Left renal cortex interstitium (tissue), 4 donors: ENCODE data around the gene ZSCAN31. TPM values are rescaled to one million over a fixed set of nuclear protein-coding genes. Genes with fewer than 3 reads are reported as not detected.
"Not testable (repeated sequence)": the region's sequence is repeated elsewhere in the genome, so short reads cannot be mapped to it uniquely, and the experiment has no call there.

Experiments
- DNase-seq, 4 donors: peaks; one replicate each; pipeline ENCODE4 v3.0.0-alpha.2; 2013; ENCODE audit warnings: low read depth in 4 of 4, low spot score in 2 of 4, missing footprints in 1 of 4
- polyA plus RNA-seq, 4 donors: library from polyadenylated mRNA; unstranded; fragments of 120-200 nt; gene quantifications; one replicate each; pipeline ENCODE4 v1.2.1, GENCODE V29; 2013; ENCODE audit not compliant: insufficient read length in 4 of 4

ZSCAN31 gene
- 10 to 100 TPM in 2 of 4 donors, 1 to 10 TPM in 2; 8.1 to 11.5 (median 10.3) TPM for polyA plus RNA-seq

- peak; percentile 96 to 99 (median 98) for DNase-seq
These were observed at the start of gene ZSCAN31 for GRCh38 chr6:28335564-28336283. Gene ZSCAN31 (minus strand): TSS chr6:28336148. CDS start chr6:28329683, 6,465 bp downstream.

- no peak for DNase-seq
These were observed 48.2 kb upstream of the ZSCAN31 start for GRCh38 chr6:28384143-28384533.

- DNase-seq = peak; percentile 70 to 86 (median 82)
These were observed 47.5 kb upstream of the ZSCAN31 start for GRCh38 chr6:28383235-28384142.

GRCh38 chr6:28380381-28380780 is 44.4 kb upstream of the ZSCAN31 start:
- no peak for DNase-seq

GRCh38 chr6:28378644-28379043 is 42.7 kb upstream of the ZSCAN31 start:
- DNase-seq = no peak

GRCh38 chr6:28377879-28378278 is 41.9 kb upstream of the ZSCAN31 start:
- DNase-seq = no peak

- DNase-seq = no peak
These were observed 38.0 kb upstream of the ZSCAN31 start for GRCh38 chr6:28373925-28374324.

GRCh38 chr6:28371706-28372451 is 35.9 kb upstream of the ZSCAN31 start:
- no peak for DNase-seq

GRCh38 chr6:28371280-28371679 is 35.3 kb upstream of the ZSCAN31 start:
- DNase-seq = no peak

- DNase-seq = no peak
These were observed 34.5 kb upstream of the ZSCAN31 start for GRCh38 chr6:28370440-28370839.

GRCh38 chr6:28369463-28369862 is 33.5 kb upstream of the ZSCAN31 start:
- DNase-seq = no peak

GRCh38 chr6:28368522-28368921 is 32.6 kb upstream of the ZSCAN31 start:
- no peak for DNase-seq

- DNase-seq = not testable (repeated sequence)
These were observed 29.6 kb upstream of the ZSCAN31 start for GRCh38 chr6:28365590-28365989.

- no peak for DNase-seq
These were observed 25.0 kb upstream of the ZSCAN31 start for GRCh38 chr6:28360961-28361360.

GRCh38 chr6:28359562-28359961 is 23.6 kb upstream of the ZSCAN31 start:
- not testable (repeated sequence) for DNase-seq

GRCh38 chr6:28357036-28357435 is 21.1 kb upstream of the ZSCAN31 start:
- DNase-seq = no peak

GRCh38 chr6:28356666-28357020 is 20.7 kb upstream of the ZSCAN31 start:
- DNase-seq = no peak

- DNase-seq = peak; percentile 77 to 91 (median 80)
These were observed 20.1 kb upstream of the ZSCAN31 start for GRCh38 chr6:28355743-28356665.

- no peak for DNase-seq
These were observed 19.0 kb upstream of the ZSCAN31 start for GRCh38 chr6:28354688-28355554.
